Prostate gland (tissue), 2 donors: ENCODE data around the gene PVALB.

Experiments
- CTCF ChIP-seq, 4 experiments: fragments of 200-600 bp in 2 of 4; fragments of 450-650 bp in 2 of 4; sonication (generic) in 2 of 4; IDR thresholded peaks; 1 replicate in 3 of 4; 2 replicates in 1 of 4; pipeline ENCODE4 v1.5.1; 2016 to 2019; ENCODE audit warnings: antibody characterized with exemption in 4 of 4, mild to moderate bottlenecking in 2 of 4, moderate library complexity in 2 of 4
- POLR2A ChIP-seq: fragments of 450-650 bp; IDR thresholded peaks from one replicate; pipeline ENCODE4 v1.6.1; 2016; ENCODE audit warnings: antibody characterized with exemption, mild to moderate bottlenecking
- POLR2AphosphoS5 ChIP-seq: sonication (generic); formaldehyde crosslinking; IDR thresholded peaks from one replicate; pipeline ENCODE4 v1.6.1; 2017; ENCODE audit warnings: antibody characterized with exemption

DNA sequence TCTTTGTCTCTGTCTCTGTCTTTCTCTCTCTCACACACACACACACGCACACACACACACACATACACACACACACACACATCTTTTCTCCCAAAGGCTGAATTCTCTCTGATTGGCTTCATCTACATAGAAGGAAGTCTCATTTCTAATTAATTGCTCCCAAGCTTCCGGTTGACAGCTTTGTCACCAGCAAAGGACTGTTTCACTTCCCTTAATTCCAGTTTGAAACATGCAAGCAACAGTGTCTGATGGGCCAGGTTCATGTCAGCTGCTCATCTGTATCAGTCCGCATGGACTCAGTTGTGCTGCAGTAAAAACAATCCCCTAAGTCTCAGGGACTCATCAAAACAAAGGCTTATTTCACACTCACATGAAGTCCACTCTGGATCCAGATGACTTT, 16.2 kb upstream of the PVALB start:
- TF ChIP-seq POLR2A: no peak
- TF ChIP-seq CTCF (IDR thresholded peaks at IDR 0.05): no peak
- no peak for TF ChIP-seq POLR2AphosphoS5
